ENCODE data around the gene ELL. TPM values are rescaled to one million over a fixed set of nuclear protein-coding genes. Genes with fewer than 3 reads are reported as not detected.

The ELL gene
- polyA plus RNA-seq, 1 experiment, result 2.7 TPM

- no peak for TF ChIP-seq CTCF (IDR thresholded peaks at IDR 0.05; ENCODE audit: low read depth, low read length)
- ChIA-PET CTCF (no interaction called here), POLR2A (no interaction called here)
- Histone ChIP-seq H3K4me3 (ENCODE audit: low read depth, low read length) (no peak overlapping the region), H3K27ac (ENCODE audit: low read depth, low read length) (no peak overlapping the region), H3K27me3 (ENCODE audit: control insufficient read depth, insufficient read depth, low read length) (no peaks in the 10 kb centered on the region), H3K9me3 (ENCODE audit: control insufficient read depth, insufficient read depth, low read length) (no peaks in the 10 kb centered on the region)
- no peak for DNase-seq (ENCODE audit: low read depth, low spot score)
Observed at GRCh38 chr19:18502246-18502637, 19.6 kb downstream of the ELL start.

DNA sequence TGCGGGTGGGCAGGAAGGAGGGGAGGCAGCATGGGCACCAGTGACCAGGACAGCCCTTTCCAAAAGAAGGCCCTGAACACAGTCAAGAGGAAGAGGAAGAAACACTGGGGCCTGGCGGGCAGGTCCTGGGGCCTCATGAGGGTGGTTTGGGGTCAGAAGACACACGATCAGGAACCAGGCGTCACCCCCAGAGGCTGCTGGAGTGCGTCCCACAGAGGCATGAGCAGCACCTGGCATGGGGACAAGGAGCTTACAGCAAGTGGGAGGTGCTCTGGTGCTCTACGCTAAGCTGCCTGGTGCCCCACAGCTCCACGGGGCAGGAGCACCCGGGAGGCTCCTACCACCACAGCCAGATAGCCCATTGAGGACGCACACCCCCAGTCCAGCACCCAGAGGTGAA is 20.0 kb downstream of the ELL start:
- Histone ChIP-seq H3K9me3 (ENCODE audit: control insufficient read depth, insufficient read depth, low read length) (no peaks in the 10 kb centered on the region), H3K27ac (ENCODE audit: low read depth, low read length) (no peak overlapping the region), H3K27me3 (ENCODE audit: control insufficient read depth, insufficient read depth, low read length) (no peaks in the 10 kb centered on the region), H3K4me3 (ENCODE audit: low read depth, low read length) (no peak overlapping the region)
- DNase-seq (ENCODE audit: low read depth, low spot score), result no peak
- no peak for TF ChIP-seq CTCF (IDR thresholded peaks at IDR 0.05; ENCODE audit: low read depth, low read length)
- ChIA-PET CTCF (no interaction called here), POLR2A (no interaction called here)

DNA sequence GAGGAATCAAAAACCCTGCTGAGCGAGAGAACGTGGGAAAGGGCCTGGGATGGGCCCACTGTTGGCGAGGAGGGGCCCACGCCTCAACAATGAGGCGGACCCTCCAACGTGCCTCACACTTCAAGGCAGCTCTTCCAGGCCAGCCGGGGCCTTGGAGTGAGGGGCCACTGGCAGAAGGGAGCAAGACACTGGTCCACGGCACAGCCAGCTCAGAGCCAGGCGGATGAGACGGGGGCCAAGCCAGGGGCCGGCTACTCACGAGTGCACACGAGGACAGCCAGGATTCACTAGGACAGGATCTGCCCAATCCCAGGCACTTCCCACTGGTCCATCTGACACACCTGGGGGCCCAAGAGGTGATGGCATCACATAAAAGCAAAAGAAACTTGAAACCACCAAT is 20.5 kb downstream of the ELL start:
- no peak for DNase-seq (ENCODE audit: low read depth, low spot score)
- Histone ChIP-seq H3K9me3 (ENCODE audit: control insufficient read depth, insufficient read depth, low read length) (no peaks in the 10 kb centered on the region), H3K27me3 (ENCODE audit: control insufficient read depth, insufficient read depth, low read length) (no peaks in the 10 kb centered on the region), H3K27ac (ENCODE audit: low read depth, low read length) (no peak overlapping the region), H3K4me3 (ENCODE audit: low read depth, low read length) (no peak overlapping the region)
- ChIA-PET CTCF (no interaction called here), POLR2A (interaction anchor here (0.6 kb wide), 1 partner anchor 50 kb away, joined by 3 read pairs; no protein-coding TSS in a partner anchor)
- TF ChIP-seq CTCF (IDR thresholded peaks at IDR 0.05; ENCODE audit: low read depth, low read length), result no peak

GRCh38 chr19:18500799-18501198 is 21.1 kb downstream of the ELL start:
- ChIA-PET POLR2A (interaction anchor here (0.6 kb wide), 1 partner anchor 50 kb away, joined by 3 read pairs; no protein-coding TSS in a partner anchor), CTCF (no interaction called here)
- no peak overlapping the region for H3K27ac ChIP-seq (ENCODE audit: low read depth, low read length)
- H3K27me3 ChIP-seq (ENCODE audit: control insufficient read depth, insufficient read depth, low read length), result no peaks in the 10 kb centered on the region
- no peak for DNase-seq (ENCODE audit: low read depth, low spot score)
- no peak overlapping the region for H3K4me3 ChIP-seq (ENCODE audit: low read depth, low read length)
- H3K9me3 ChIP-seq (ENCODE audit: control insufficient read depth, insufficient read depth, low read length), result no peaks in the 10 kb centered on the region
- TF ChIP-seq CTCF (IDR thresholded peaks at IDR 0.05; ENCODE audit: low read depth, low read length), result no peak

GRCh38 chr19:18500376-18500775 is 21.5 kb downstream of the ELL start:
- DNase-seq (ENCODE audit: low read depth, low spot score), result no peak
- no peak overlapping the region for H3K27ac ChIP-seq (ENCODE audit: low read depth, low read length)
- POLR2A ChIA-PET, result no interaction called here
- H3K4me3 ChIP-seq (ENCODE audit: low read depth, low read length), result no peak overlapping the region
- CTCF ChIA-PET, result no interaction called here
- TF ChIP-seq CTCF (IDR thresholded peaks at IDR 0.05; ENCODE audit: low read depth, low read length), result no peak
- no peaks in the 10 kb centered on the region for H3K27me3 ChIP-seq (ENCODE audit: control insufficient read depth, insufficient read depth, low read length)
- H3K9me3 ChIP-seq (ENCODE audit: control insufficient read depth, insufficient read depth, low read length), result no peaks in the 10 kb centered on the region
